H1 (cell line): Measurements from ENCODE around the gene BTN1A1.

Source experiments
- BACH1 ChIP-seq: IDR thresholded peaks from 2 replicates; pipeline ENCODE4 v1.6.1; 2012; ENCODE audit warnings: low read length, improper control_type of control experiment
- EGR1 ChIP-seq: IDR thresholded peaks from 2 replicates; pipeline ENCODE4 v1.6.1; 2011; ENCODE audit warnings: low read depth, low read length, borderline replicate concordance
- FOSL1 ChIP-seq: IDR thresholded peaks from 2 replicates; pipeline ENCODE4 v1.6.1; 2011; ENCODE audit warnings: mild to moderate bottlenecking, low read depth, low read length, moderate library complexity; ENCODE audit not compliant: insufficient read depth
- HDAC6 ChIP-seq: IDR thresholded peaks from one replicate; pipeline ENCODE4 v1.7.1; 2012; ENCODE audit warnings: low read depth, mild to moderate bottlenecking, inconsistent platforms, low read length, moderate library complexity
- POLR2A ChIP-seq, 2 experiments: IDR thresholded peaks; 1 replicate in 1 of 2; 2 replicates in 1 of 2; pipeline ENCODE4 v1.6.1; 2011; ENCODE audit warnings: low read depth in 2 of 2, low read length in 2 of 2, mild to moderate bottlenecking in 2 of 2; ENCODE audit errors: control extremely low read depth in 1 of 2
- POU5F1 ChIP-seq: IDR thresholded peaks from 2 replicates; pipeline ENCODE4 v1.6.1; 2011; ENCODE audit warnings: low read depth, mild to moderate bottlenecking, low read length, moderate library complexity
- RNF2 ChIP-seq: fragments of 200-900, 300-1000 bp; sonication (generic); IDR thresholded peaks from 2 replicates; pipeline ENCODE4 v1.7.1; 2016; ENCODE audit warnings: borderline replicate concordance, low read depth, mild to moderate bottlenecking, antibody characterized with exemption, low read length; ENCODE audit not compliant: poor library complexity, severe bottlenecking; ENCODE audit errors: missing control alignments
- SP1 ChIP-seq: IDR thresholded peaks from 2 replicates; pipeline ENCODE4 v1.6.1; 2011; ENCODE audit warnings: low read depth, low read length
- SUZ12 ChIP-seq: fragments of 200-600 bp; sonication (generic); IDR thresholded peaks from 2 replicates; pipeline ENCODE4 v1.6.1; 2012; ENCODE audit warnings: mild to moderate bottlenecking, inconsistent platforms, low read length, moderate library complexity, mixed read lengths
- TF ChIP-seq, protein P1 (sequence below), 3 experiments: IDR thresholded peaks; 1 replicate in 2 of 3; 2 replicates in 1 of 3; pipeline versions ENCODE4 v1.5.1 to v1.6.1; 2011; ENCODE audit warnings: low read length in 3 of 3, mild to moderate bottlenecking in 3 of 3, inconsistent platforms in 2 of 3, low read depth in 1 of 3, moderate library complexity in 1 of 3; ENCODE audit not compliant: insufficient read depth in 1 of 3; ENCODE audit errors: control extremely low read depth in 1 of 3
- TF ChIP-seq, protein P2 (sequence below): IDR thresholded peaks from 2 replicates; pipeline ENCODE4 v1.6.1; 2011; ENCODE audit warnings: low read depth, mild to moderate bottlenecking, low read length; ENCODE audit not compliant: insufficient read depth

DNA sequence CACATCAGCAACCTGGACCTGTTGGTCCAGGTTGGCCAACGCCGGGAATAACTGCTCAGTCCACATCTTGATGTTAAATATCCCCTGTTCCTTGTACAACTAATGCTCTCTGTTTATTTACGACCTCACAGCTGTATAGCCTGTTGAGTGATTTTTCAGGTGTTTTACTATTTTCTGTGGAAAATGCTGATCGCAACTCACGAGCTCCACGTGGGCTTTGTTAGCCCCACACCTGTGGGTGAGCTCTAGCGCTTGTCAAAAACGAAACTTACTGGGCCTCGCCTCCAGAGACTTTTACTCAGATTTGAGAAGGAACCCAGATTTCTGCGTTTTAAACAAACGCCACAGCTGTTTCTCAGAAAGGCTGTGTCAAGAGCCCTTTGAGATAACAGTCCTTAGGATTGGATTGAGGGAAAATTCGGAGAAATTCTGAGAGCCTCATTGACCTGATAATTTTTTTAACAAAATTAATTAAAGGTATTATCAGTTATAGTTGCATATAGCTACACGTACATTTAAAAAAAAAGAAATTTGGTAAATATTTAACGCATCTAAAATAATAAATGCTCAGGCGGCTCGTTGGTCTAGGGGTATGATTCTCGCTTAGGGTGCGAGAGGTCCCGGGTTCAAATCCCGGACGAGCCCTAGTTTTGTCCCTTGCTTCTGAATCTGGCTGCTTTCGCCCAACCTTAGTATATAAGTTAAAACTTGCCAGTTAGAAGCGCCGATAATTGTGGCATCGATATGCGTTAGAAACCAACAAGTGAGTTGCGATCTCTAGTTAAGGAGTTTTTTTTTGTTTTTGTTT lies 54.8 kb downstream of the BTN1A1 start:
- TF ChIP-seq, protein P1, sequence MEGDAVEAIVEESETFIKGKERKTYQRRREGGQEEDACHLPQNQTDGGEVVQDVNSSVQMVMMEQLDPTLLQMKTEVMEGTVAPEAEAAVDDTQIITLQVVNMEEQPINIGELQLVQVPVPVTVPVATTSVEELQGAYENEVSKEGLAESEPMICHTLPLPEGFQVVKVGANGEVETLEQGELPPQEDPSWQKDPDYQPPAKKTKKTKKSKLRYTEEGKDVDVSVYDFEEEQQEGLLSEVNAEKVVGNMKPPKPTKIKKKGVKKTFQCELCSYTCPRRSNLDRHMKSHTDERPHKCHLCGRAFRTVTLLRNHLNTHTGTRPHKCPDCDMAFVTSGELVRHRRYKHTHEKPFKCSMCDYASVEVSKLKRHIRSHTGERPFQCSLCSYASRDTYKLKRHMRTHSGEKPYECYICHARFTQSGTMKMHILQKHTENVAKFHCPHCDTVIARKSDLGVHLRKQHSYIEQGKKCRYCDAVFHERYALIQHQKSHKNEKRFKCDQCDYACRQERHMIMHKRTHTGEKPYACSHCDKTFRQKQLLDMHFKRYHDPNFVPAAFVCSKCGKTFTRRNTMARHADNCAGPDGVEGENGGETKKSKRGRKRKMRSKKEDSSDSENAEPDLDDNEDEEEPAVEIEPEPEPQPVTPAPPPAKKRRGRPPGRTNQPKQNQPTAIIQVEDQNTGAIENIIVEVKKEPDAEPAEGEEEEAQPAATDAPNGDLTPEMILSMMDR (IDR thresholded peaks at IDR 0.05; ENCODE audit: control extremely low read depth in 1 of 3, insufficient read depth in 1 of 3, low read depth in 1 of 3, low read length in 3 of 3): no peak
- TF ChIP-seq SUZ12 (no peak), FOSL1 (no peak), EGR1 (no peak), POLR2A (IDR thresholded peaks at IDR 0.05; ENCODE audit: control extremely low read depth in 1 of 2, low read depth in 2 of 2, low read length in 2 of 2) (no peak), HDAC6 (no peak), POU5F1 (no peak), SP1 (no peak), BACH1 (no peak), RNF2 (no peak)
- TF ChIP-seq, protein P2, sequence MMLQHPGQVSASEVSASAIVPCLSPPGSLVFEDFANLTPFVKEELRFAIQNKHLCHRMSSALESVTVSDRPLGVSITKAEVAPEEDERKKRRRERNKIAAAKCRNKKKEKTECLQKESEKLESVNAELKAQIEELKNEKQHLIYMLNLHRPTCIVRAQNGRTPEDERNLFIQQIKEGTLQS: no peak
